Chondrocyte (in vitro differentiated cells): ENCODE measurements around the gene ORC4. TPM values are rescaled to one million over a fixed set of nuclear protein-coding genes. Genes with fewer than 3 reads are reported as not detected.

Experiments used
- DNase-seq: peaks from one replicate; pipeline ENCODE4 v3.0.0; 2021; ENCODE audit warnings: mixed read lengths, low spot score
- H3K27ac Mint-ChIP-seq: one replicate; pipeline ENCODE4 v1.8.0; 2021; ENCODE audit warnings: mild to moderate bottlenecking, moderate library complexity, mixed read lengths; ENCODE audit not compliant: unreplicated experiment
- H3K27me3 Mint-ChIP-seq: 2 replicates; pipeline ENCODE4 v1.8.0; 2021; ENCODE audit warnings: low read depth, mixed read lengths
- H3K36me3 Mint-ChIP-seq: 2 replicates; pipeline ENCODE4 v1.8.0; 2021; ENCODE audit warnings: low read depth, mixed read lengths
- H3K4me1 Mint-ChIP-seq: 2 replicates; pipeline ENCODE4 v1.8.0; 2021; ENCODE audit warnings: low read depth, mild to moderate bottlenecking, mixed read lengths
- H3K4me3 Mint-ChIP-seq: one replicate; pipeline ENCODE4 v1.8.0; 2021; ENCODE audit warnings: mild to moderate bottlenecking, moderate library complexity, mixed read lengths; ENCODE audit not compliant: unreplicated experiment
- H3K9me3 Mint-ChIP-seq: 2 replicates; pipeline ENCODE4 v1.8.0; 2021; ENCODE audit warnings: low read depth, mixed read lengths
- CTCF ChIP-seq: fragments of 200-600 bp; sonication (generic); IDR thresholded peaks from 2 replicates; pipeline ENCODE4 v1.5.0; 2021; ENCODE audit warnings: antibody characterized with exemption, mild to moderate bottlenecking, moderate library complexity
- total RNA-seq: library from RNA; stranded (reverse); gene quantifications from 3 replicates; pipeline ENCODE4 v1.2.1, GENCODE V29; 2021

ORC4 gene
- total RNA-seq, 1 donor from 2014 or later: 28.5 TPM

GRCh38 chr2:148052687-148053086 lies 32.1 kb upstream of the ORC4 start:
- Mint-ChIP-seq H3K36me3 (peaks cover 4% of the 10 kb centered on the region), H3K4me1 (peaks cover 20% of the 10 kb centered on the region), H3K27ac (no peak overlapping the region), H3K4me3 (no peak overlapping the region), H3K9me3 (peaks cover 3% of the 10 kb centered on the region), H3K27me3 (no peaks in the 10 kb centered on the region)
- TF ChIP-seq CTCF: no peak
- DNase-seq: no peak

GRCh38 chr2:148049284-148049683 lies 28.7 kb upstream of the ORC4 start:
- H3K4me1 Mint-ChIP-seq: peaks cover 20% of the 10 kb centered on the region
- peaks cover 3% of the 10 kb centered on the region for H3K9me3 Mint-ChIP-seq
- no peak for TF ChIP-seq CTCF
- peaks cover 2% of the 10 kb centered on the region for H3K36me3 Mint-ChIP-seq
- H3K27ac Mint-ChIP-seq: no peak overlapping the region
- H3K4me3 Mint-ChIP-seq: no peak overlapping the region
- H3K27me3 Mint-ChIP-seq: no peaks in the 10 kb centered on the region
- DNase-seq: no peak

GRCh38 chr2:148048475-148049221 lies 28.1 kb upstream of the ORC4 start:
- Mint-ChIP-seq H3K27ac (no peak overlapping the region), H3K4me3 (no peak overlapping the region), H3K9me3 (peaks cover 3% of the 10 kb centered on the region), H3K36me3 (peaks cover 2% of the 10 kb centered on the region), H3K4me1 (peaks cover 20% of the 10 kb centered on the region), H3K27me3 (no peaks in the 10 kb centered on the region)
- TF ChIP-seq CTCF: no peak
- no peak for DNase-seq

- Mint-ChIP-seq H3K27me3 (no peaks in the 10 kb centered on the region), H3K9me3 (no peaks in the 10 kb centered on the region), H3K27ac (no peak overlapping the region), H3K4me3 (no peak overlapping the region), H3K36me3 (no peaks in the 10 kb centered on the region), H3K4me1 (peaks cover 20% of the 10 kb centered on the region)
- no peak for TF ChIP-seq CTCF
- no peak for DNase-seq
Observed at GRCh38 chr2:148046802-148047201, 26.3 kb upstream of the ORC4 start.

- no peaks in the 10 kb centered on the region for H3K27me3 Mint-ChIP-seq
- TF ChIP-seq CTCF: no peak
- no peak overlapping the region for H3K4me3 Mint-ChIP-seq
Observed at GRCh38 chr2:148044322-148044721, 23.8 kb upstream of the ORC4 start.

More at GRCh38 chr2:148044322-148044721, 23.8 kb upstream of the ORC4 start:
- no peaks in the 10 kb centered on the region for H3K9me3 Mint-ChIP-seq
- peaks cover 14% of the 10 kb centered on the region for H3K4me1 Mint-ChIP-seq
- peaks cover 4% of the 10 kb centered on the region for H3K36me3 Mint-ChIP-seq
- no peak for DNase-seq
- no peak overlapping the region for H3K27ac Mint-ChIP-seq
